B cell (primary cell): ENCODE results near the gene USP7. TPM values are rescaled to one million over a fixed set of nuclear protein-coding genes. Genes with fewer than 3 reads are reported as not detected.

Experiments used
- ATAC-seq: fragments of 200-7000 bp; cut with Tn5 transposase; one replicate; pipeline ENCODE4 v1.10.0; 2021; ENCODE audit warnings: low read depth, mild to moderate bottlenecking, moderate number of reproducible peaks, moderate library complexity
- CTCF ChIA-PET: fragments of 350-600 bp; sonication (Branson Sonifier 250); formaldehyde crosslinking; loops from one replicate; lab custom pipeline; 2021; ENCODE audit warnings: antibody characterized with exemption, inconsistent platforms; lab: Charles Lee
- POLR2A ChIA-PET: fragments of 350-600 bp; sonication (Branson Sonifier 250); formaldehyde crosslinking; loops from one replicate; lab custom pipeline; 2021; ENCODE audit warnings: antibody characterized with exemption; lab: Charles Lee
- DNase-seq: peaks from one replicate; pipeline ENCODE4 v3.0.0; 2013
- H2AFZ ChIP-seq: 2 replicates; pipeline ENCODE4 v1.6.1; 2012; ENCODE audit warnings: mild to moderate bottlenecking, low read depth, low read length; ENCODE audit not compliant: insufficient read depth, poor library complexity, severe bottlenecking
- H3K27ac ChIP-seq, 2 donors: 1 replicate in 1 of 2; 2 replicates in 1 of 2; pipeline ENCODE4 v1.5.1; 2012 to 2013; ENCODE audit warnings: low read length in 2 of 2, mild to moderate bottlenecking in 2 of 2, moderate library complexity in 1 of 2
- H3K27me3 ChIP-seq, 4 experiments: fragments of 200-600 bp in 1 of 4; sonication (generic) in 1 of 4; replicated peaks in 1 of 4; 1 replicate in 2 of 4; 2 replicates in 2 of 4; pipeline versions ENCODE4 v1.6.1 to v1.7.0; 2013 to 2016; ENCODE audit warnings: low read length in 3 of 4, mild to moderate bottlenecking in 2 of 4, mixed read lengths in 1 of 4, moderate library complexity in 1 of 4; ENCODE audit not compliant: insufficient read depth in 4 of 4, control insufficient read depth in 3 of 4; ENCODE audit errors: control extremely low read depth in 1 of 4
- H3K36me3 ChIP-seq, 2 experiments: replicated peaks in 1 of 2; 1 replicate in 1 of 2; 2 replicates in 1 of 2; pipeline versions ENCODE4 v1.6.1 to v1.7.1; 2013; ENCODE audit warnings: low read length in 1 of 2; ENCODE audit not compliant: insufficient read depth in 2 of 2, control insufficient read depth in 1 of 2; ENCODE audit errors: control extremely low read depth in 1 of 2, extremely low read depth in 1 of 2
- H3K4me1 ChIP-seq, 2 donors: fragments of 200-600 bp in 1 of 2; sonication (generic) in 1 of 2; 1 replicate in 1 of 2; 2 replicates in 1 of 2; pipeline versions ENCODE4 v1.5.1 to v1.6.1; 2013 to 2017; ENCODE audit warnings: low read length in 2 of 2; ENCODE audit not compliant: control insufficient read depth in 2 of 2, insufficient read depth in 2 of 2
- H3K4me2 ChIP-seq: replicated peaks from 2 replicates; pipeline ENCODE3; 2012; ENCODE audit warnings: mild to moderate bottlenecking, low read depth, low read length; ENCODE audit not compliant: poor library complexity, severe bottlenecking
- H3K4me3 ChIP-seq, 5 experiments: fragments of 200-600 bp in 1 of 5; sonication (generic) in 1 of 5; 1 replicate in 3 of 5; 2 replicates in 2 of 5; pipeline versions ENCODE4 v1.5.1 to v1.7.0; 2011 to 2016; ENCODE audit warnings: low read length in 4 of 5, mild to moderate bottlenecking in 4 of 5, low read depth in 2 of 5, control low read depth in 1 of 5, moderate library complexity in 1 of 5; ENCODE audit not compliant: insufficient read depth in 1 of 5; ENCODE audit errors: control extremely low read depth in 1 of 5, extremely low read depth in 1 of 5
- H3K79me2 ChIP-seq: fragments of 200-600 bp; sonication (generic); one replicate; pipeline ENCODE4 v1.6.0; 2016; ENCODE audit warnings: low read length; ENCODE audit not compliant: control insufficient read depth, insufficient read depth
- H3K9ac ChIP-seq: fragments of 200-600 bp; sonication (generic); 2 replicates; pipeline ENCODE4 v1.6.1; 2017; ENCODE audit warnings: mild to moderate bottlenecking, low read length, moderate library complexity
- H3K9me3 ChIP-seq, 3 donors: one replicate each; pipeline versions ENCODE4 v1.6.1 to v1.7.1; 2013; ENCODE audit warnings: low read length in 2 of 3; ENCODE audit not compliant: control insufficient read depth in 2 of 3, insufficient read depth in 1 of 3; ENCODE audit errors: control extremely low read depth in 1 of 3
- H4K20me1 ChIP-seq: 2 replicates; pipeline ENCODE4 v1.6.0; 2012; ENCODE audit warnings: mild to moderate bottlenecking, low read length; ENCODE audit not compliant: insufficient read depth, control insufficient read depth, poor library complexity, severe bottlenecking
- H3K27ac Mint-ChIP-seq: one replicate; pipeline ENCODE4 v1.8.0; 2021; ENCODE audit warnings: mixed read lengths
- H3K27me3 Mint-ChIP-seq: one replicate; pipeline ENCODE4 v1.8.0; 2021; ENCODE audit warnings: mixed read lengths
- H3K4me1 Mint-ChIP-seq: one replicate; pipeline ENCODE4 v1.8.0; 2021; ENCODE audit warnings: mixed read lengths
- H3K4me3 Mint-ChIP-seq: one replicate; pipeline ENCODE4 v1.8.0; 2021; ENCODE audit warnings: mixed read lengths
- H3K9me3 Mint-ChIP-seq: one replicate; pipeline ENCODE4 v1.8.0; 2022; ENCODE audit warnings: mixed read lengths; ENCODE audit not compliant: insufficient read depth
- CTCF ChIP-seq: fragments of 200-600 bp; IDR thresholded peaks from one replicate; pipeline ENCODE4 v1.8.0; 2022; ENCODE audit warnings: antibody characterized with exemption, mild to moderate bottlenecking
- EZH2 ChIP-seq: IDR thresholded peaks from 2 replicates; pipeline ENCODE4 v1.6.1; 2012; ENCODE audit warnings: borderline replicate concordance, low read depth, mild to moderate bottlenecking, moderate library complexity, low read length; ENCODE audit not compliant: insufficient read depth, poor library complexity, severe bottlenecking
- WGBS: methylation state at CpG from one replicate; pipeline ENCODE4 v1.1.5; 2013; ENCODE audit warnings: missing lambda C conversion rate; ENCODE audit not compliant: insufficient coverage; 5-methylcytosine and 5-hydroxymethylcytosine counted together
- intact Hi-C: fragments of 100-400 bp; cut with micrococcal nuclease; formaldehyde crosslinking; loops from one replicate; pipeline ENCODE4 v1.10.0; 2022
- polyA plus RNA-seq: library from polyadenylated mRNA; depleted of rRNA; stranded (reverse); fragments of >200 nt; gene quantifications from 2 replicates; pipeline ENCODE4 v1.2.3, GENCODE V29; 2012
- total RNA-seq, 2 donors: library from RNA; stranded (reverse); fragments of 120-200 nt in 1 of 2; gene quantifications; 1 replicate in 1 of 2; 2 replicates in 1 of 2; pipeline versions ENCODE4 v1.2.3 to v1.2.4, GENCODE V29; 2013 to 2022

USP7 gene
- total and polyA plus RNA-seq, 2 donors (not counting 1 experiment from before 2014, with no cell fraction given) = 27.4 to 223 TPM

DNA sequence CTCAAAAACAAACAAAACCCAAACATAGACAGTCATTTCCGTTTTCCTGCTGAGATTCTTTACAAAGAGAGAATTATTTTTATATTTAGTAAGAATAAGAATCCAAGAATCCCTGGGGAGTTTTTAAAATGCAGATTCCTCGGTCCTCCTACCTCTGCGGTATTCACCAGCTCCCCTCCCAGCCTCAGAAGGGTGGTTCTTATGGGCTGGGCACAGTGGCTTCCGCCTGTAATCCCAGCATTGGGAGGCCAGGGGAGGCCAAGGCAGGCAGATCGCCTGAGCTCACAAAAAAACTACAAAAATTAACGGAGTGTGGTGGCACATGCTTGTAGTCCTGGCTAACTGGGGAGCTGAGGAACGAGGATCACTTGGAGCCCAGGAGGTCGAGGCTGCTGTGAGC lies 26.7 kb upstream of the USP7 start:
- Histone ChIP-seq H2AFZ (no peak overlapping the region), H3K27ac (no peak overlapping the region), H3K9me3 (no peaks in the 10 kb centered on the region), H3K27me3 (no peaks in the 10 kb centered on the region), H3K4me3 (no peak overlapping the region), H3K4me1 (no peaks in the 10 kb centered on the region), H3K36me3 (no peaks in the 10 kb centered on the region), H3K4me2 (no peak overlapping the region), H3K79me2 (no peaks in the 10 kb centered on the region), H3K9ac (no peak overlapping the region), H4K20me1 (no peaks in the 10 kb centered on the region)
- TF ChIP-seq EZH2 = no peak
- TF ChIP-seq CTCF = no peak
- Mint-ChIP-seq H3K4me3 (no peak overlapping the region), H3K4me1 (no peaks in the 10 kb centered on the region), H3K27me3 (peaks cover 3% of the 10 kb centered on the region), H3K27ac (no peak overlapping the region), H3K9me3 (no peaks in the 10 kb centered on the region)
- no peak for DNase-seq
- WGBS = 100% methylated on average over 3 of the region's 8 CpGs
- ChIA-PET POLR2A (interaction anchor here (0.7 kb wide), 1 partner anchor 79 kb away, joined by 6 read pairs; no protein-coding TSS in a partner anchor), CTCF (interaction anchor here (3.5 kb wide), 1 partner anchor 19 kb away, joined by 10 read pairs; no protein-coding TSS in a partner anchor)
- intact Hi-C loops = no loop called here
- ATAC-seq = no peak

GRCh38 chr16:8989099-8989878 lies 25.6 kb upstream of the USP7 start:
- 64% methylated on average over 12 of the region's 16 CpGs for WGBS
- no peaks in the 10 kb centered on the region for H3K79me2 ChIP-seq
- Mint-ChIP-seq H3K27ac (no peak overlapping the region), H3K27me3 (peaks cover 3% of the 10 kb centered on the region), H3K4me3 (no peak overlapping the region), H3K4me1 (no peaks in the 10 kb centered on the region), H3K9me3 (no peaks in the 10 kb centered on the region)
- intact Hi-C loops = no loop called here
- POLR2A ChIA-PET = no interaction called here
- no peak overlapping the region for H3K27ac ChIP-seq
- no peaks in the 10 kb centered on the region for H3K9me3 ChIP-seq
- DNase-seq (no peak), ATAC-seq (no peak)
- H3K4me1 ChIP-seq = no peaks in the 10 kb centered on the region
- H3K27me3 ChIP-seq = no peaks in the 10 kb centered on the region
- no peak overlapping the region for H3K9ac ChIP-seq
- no peak overlapping the region for H3K4me3 ChIP-seq
- TF ChIP-seq EZH2 (no peak), CTCF (no peak)
- H4K20me1 ChIP-seq = no peaks in the 10 kb centered on the region
- CTCF ChIA-PET = interaction anchor here (3.5 kb wide), 1 partner anchor 20 kb away, joined by 10 read pairs; no protein-coding TSS in a partner anchor
- H3K36me3 ChIP-seq = no peaks in the 10 kb centered on the region
- no peak overlapping the region for H3K4me2 ChIP-seq
- no peak overlapping the region for H2AFZ ChIP-seq
